IMR-90 (cell line): Measurements from ENCODE around the gene AOPEP. TPM values are rescaled to one million over a fixed set of nuclear protein-coding genes. Genes with fewer than 3 reads are reported as not detected.

Experiments
- ATAC-seq: fragments of 200-7000 bp; cut with Tn5 transposase; 2 replicates; pipeline ENCODE4 v1.9.1; 2020; ENCODE audit warnings: low read depth, mild to moderate bottlenecking, moderate library complexity
- BruUV-seq: library from RNA; stranded (reverse); fragments of 400-500 nt; replicated peaks from 2 replicates; lab custom pipeline; 2021; lab: Mats Ljungman, UMichigan
- CTCF ChIA-PET: fragments of 300-600 bp; formaldehyde crosslinking; extraction: SDS; loops from one replicate; lab custom pipeline; 2021; ENCODE audit warnings: antibody characterized with exemption; lab: Yijun Ruan, JAX
- POLR2A ChIA-PET: fragments of 300-600 bp; sonication (Branson Sonifier 250); formaldehyde crosslinking; loops from one replicate; lab custom pipeline; 2022; ENCODE audit warnings: antibody characterized with exemption; ENCODE audit not compliant: unreplicated experiment; lab: Charles Lee
- DNase-seq: peaks from one replicate; pipeline ENCODE4 v3.0.0; 2013
- H2AFZ ChIP-seq: replicated peaks from 2 replicates; pipeline ENCODE3; 2013; ENCODE audit warnings: low read length, mild to moderate bottlenecking; ENCODE audit not compliant: poor library complexity
- H2AK5ac ChIP-seq: 2 replicates; pipeline ENCODE4 v1.6.1; 2013; ENCODE audit warnings: low read depth, low read length, inconsistent platforms
- H2AK9ac ChIP-seq: replicated peaks from 2 replicates; pipeline ENCODE3; 2013; ENCODE audit warnings: mild to moderate bottlenecking, low read depth, low read length, moderate library complexity; ENCODE audit not compliant: poor library complexity
- H2BK120ac ChIP-seq: 2 replicates; pipeline ENCODE4 v1.6.1; 2013; ENCODE audit warnings: low read depth, low read length, inconsistent platforms
- H2BK15ac ChIP-seq: 3 replicates; pipeline ENCODE4 v1.6.1; 2013; ENCODE audit warnings: low read depth, low read length, inconsistent platforms
- H2BK20ac ChIP-seq: 2 replicates; pipeline ENCODE4 v1.6.1; 2013; ENCODE audit warnings: low read depth, mild to moderate bottlenecking, inconsistent platforms, low read length, moderate library complexity
- H2BK5ac ChIP-seq: 2 replicates; pipeline ENCODE4 v1.6.1; 2013; ENCODE audit warnings: mild to moderate bottlenecking, low read depth, low read length, inconsistent platforms; ENCODE audit not compliant: poor library complexity, severe bottlenecking
- H3K14ac ChIP-seq: replicated peaks from 2 replicates; pipeline ENCODE4 v1.6.1; 2013; ENCODE audit warnings: low read depth, low read length, inconsistent platforms
- H3K18ac ChIP-seq: 2 replicates; pipeline ENCODE4 v1.6.1; 2013; ENCODE audit warnings: low read depth, low read length, control low read depth
- H3K23ac ChIP-seq: 2 replicates; pipeline ENCODE4 v1.6.1; 2013; ENCODE audit warnings: low read depth, low read length, inconsistent platforms
- H3K27ac ChIP-seq: 2 replicates; pipeline ENCODE4 v1.5.1; 2013; ENCODE audit warnings: mild to moderate bottlenecking, control low read depth, low read length; ENCODE audit not compliant: insufficient read depth
- H3K27me3 ChIP-seq: 2 replicates; pipeline ENCODE4 v1.6.1; 2013; ENCODE audit warnings: low read length; ENCODE audit not compliant: control insufficient read depth, insufficient read depth
- H3K36me3 ChIP-seq: 2 replicates; pipeline ENCODE4 v1.6.1; 2013; ENCODE audit warnings: low read length, mixed read lengths; ENCODE audit not compliant: control insufficient read depth, insufficient read depth
- H3K4ac ChIP-seq: 2 replicates; pipeline ENCODE4 v1.6.1; 2013; ENCODE audit warnings: low read depth, low read length, inconsistent platforms
- H3K4me1 ChIP-seq: 2 replicates; pipeline ENCODE4 v1.6.1; 2013; ENCODE audit warnings: low read length, mixed read lengths; ENCODE audit not compliant: control insufficient read depth, insufficient read depth
- H3K4me2 ChIP-seq: 2 replicates; pipeline ENCODE4 v1.6.1; 2013; ENCODE audit warnings: low read depth, mild to moderate bottlenecking, control low read depth, low read length, moderate library complexity
- H3K4me3 ChIP-seq: 2 replicates; pipeline ENCODE4 v1.5.1; 2013; ENCODE audit warnings: low read depth, mild to moderate bottlenecking, control low read depth, low read length, moderate library complexity; ENCODE audit not compliant: insufficient read depth
- H3K56ac ChIP-seq: 2 replicates; pipeline ENCODE4 v1.6.1; 2013; ENCODE audit warnings: low read length, inconsistent platforms; ENCODE audit not compliant: insufficient read depth; ENCODE audit errors: extremely low read depth
- H3K79me1 ChIP-seq, 2 experiments: 2 replicates each; pipeline ENCODE4 v1.6.1; 2013; ENCODE audit warnings: low read length in 2 of 2, inconsistent platforms in 1 of 2, low read depth in 1 of 2
- H3K9ac ChIP-seq: 2 replicates; pipeline ENCODE4 v1.6.1; 2013; ENCODE audit warnings: low read depth, low read length, control low read depth
- H3K9me1 ChIP-seq: 2 replicates; pipeline ENCODE4 v1.6.1; 2013; ENCODE audit warnings: low read length, inconsistent platforms; ENCODE audit not compliant: insufficient read depth
- H3K9me3 ChIP-seq: 2 replicates; pipeline ENCODE4 v1.6.1; 2013; ENCODE audit warnings: low read length; ENCODE audit not compliant: control insufficient read depth, insufficient read depth
- H4K20me1 ChIP-seq: 2 replicates; pipeline ENCODE4 v1.6.1; 2013; ENCODE audit warnings: low read length, inconsistent platforms; ENCODE audit not compliant: insufficient read depth
- H4K5ac ChIP-seq: 2 replicates; pipeline ENCODE4 v1.6.1; 2013; ENCODE audit warnings: mild to moderate bottlenecking, low read depth, low read length, control low read depth
- H4K8ac ChIP-seq, 2 experiments: 2 replicates each; pipeline ENCODE4 v1.6.1; 2013; ENCODE audit warnings: low read depth in 2 of 2, low read length in 2 of 2, control low read depth in 1 of 2, inconsistent platforms in 1 of 2
- H4K91ac ChIP-seq: 2 replicates; pipeline ENCODE4 v1.6.1; 2013; ENCODE audit warnings: low read depth, low read length, inconsistent platforms; ENCODE audit not compliant: insufficient read depth
- BHLHE40 ChIP-seq: fragments of 150-350 bp; IDR thresholded peaks from 2 replicates; pipeline ENCODE4 v1.6.1; 2016; ENCODE audit warnings: mild to moderate bottlenecking, low read depth, low read length
- CEBPB ChIP-seq: IDR thresholded peaks from 2 replicates; pipeline ENCODE4 v1.6.1; 2012; ENCODE audit warnings: low read depth, low read length, improper control_type of control experiment
- CHD1 ChIP-seq: IDR thresholded peaks from 2 replicates; pipeline ENCODE4 v1.6.1; 2012; ENCODE audit warnings: low read depth, low read length, improper control_type of control experiment
- FOS ChIP-seq: fragments of 150-350 bp; IDR thresholded peaks from 2 replicates; pipeline ENCODE4 v1.6.1; 2016; ENCODE audit warnings: low read depth, low read length
- MAFK ChIP-seq: IDR thresholded peaks from 2 replicates; pipeline ENCODE4 v1.6.1; 2012; ENCODE audit warnings: low read depth, low read length, improper control_type of control experiment
- MAZ ChIP-seq: IDR thresholded peaks from 2 replicates; pipeline ENCODE4 v1.6.1; 2012; ENCODE audit warnings: low read depth, mild to moderate bottlenecking, low read length, improper control_type of control experiment, moderate library complexity, borderline replicate concordance
- MXI1 ChIP-seq: IDR thresholded peaks from 2 replicates; pipeline ENCODE4 v1.6.1; 2012; ENCODE audit warnings: low read depth, mild to moderate bottlenecking, low read length, moderate library complexity, borderline replicate concordance
- NFE2L2 ChIP-seq: fragments of 150-350 bp; IDR thresholded peaks from 2 replicates; pipeline ENCODE4 v1.6.1; 2016; ENCODE audit warnings: low read depth, mild to moderate bottlenecking, low read length
- POLR2A ChIP-seq: IDR thresholded peaks from 2 replicates; pipeline ENCODE4 v1.6.1; 2012; ENCODE audit warnings: mild to moderate bottlenecking, low read depth, low read length
- RAD21 ChIP-seq: IDR thresholded peaks from 2 replicates; pipeline ENCODE4 v1.6.1; 2012; ENCODE audit warnings: low read length, improper control_type of control experiment
- RCOR1 ChIP-seq: IDR thresholded peaks from 2 replicates; pipeline ENCODE4 v1.6.1; 2012; ENCODE audit warnings: mild to moderate bottlenecking, low read length, improper control_type of control experiment; ENCODE audit not compliant: insufficient replicate concordance
- RFX5 ChIP-seq: IDR thresholded peaks from 2 replicates; pipeline ENCODE4 v1.8.0; 2012; ENCODE audit warnings: low read depth, mild to moderate bottlenecking, low read length, moderate library complexity
- SMC3 ChIP-seq: fragments of 150-350 bp; IDR thresholded peaks from 2 replicates; pipeline ENCODE4 v1.6.1; 2016; ENCODE audit warnings: low read depth, mild to moderate bottlenecking, antibody characterized with exemption, low read length, moderate library complexity
- WGBS, 2 experiments: methylation state at CpG; one replicate each; pipeline versions ENCODE4 v1.1.5 to v1.1.7; 2013; ENCODE audit warnings: missing lambda C conversion rate in 2 of 2; ENCODE audit not compliant: insufficient read length in 1 of 2; ENCODE audit errors: extremely low coverage in 2 of 2; 5-methylcytosine and 5-hydroxymethylcytosine counted together
- dilution Hi-C: fragments of 300-500 bp; cut with HindIII; formaldehyde crosslinking; loops from one replicate; pipeline ENCODE4 v1.14.3; 2018; ENCODE audit warnings: low sequenced_read_pairs; ENCODE audit not compliant: unreplicated experiment
- in situ Hi-C: fragments of 300-500 bp; cut with MboI; formaldehyde crosslinking; loops from 3 replicates; pipeline ENCODE4 v1.14.3; 2019; ENCODE audit warnings: low sequenced_read_pairs, inconsistent platforms, mixed read lengths
- intact Hi-C: fragments of 100-400 bp; cut with micrococcal nuclease; formaldehyde crosslinking; loops from 2 replicates; pipeline ENCODE4 v1.10.0; 2022
- polyA plus RNA-seq, 3 experiments: library from polyadenylated mRNA; depleted of rRNA; stranded (reverse); fragments of >200 nt; gene quantifications; 2 replicates each; pipeline ENCODE4 v1.2.3, GENCODE V29; 2012; ENCODE audit warnings: low replicate concordance in 1 of 3
- total RNA-seq: library from RNA; depleted of rRNA; stranded (reverse); fragments of >200 nt; gene quantifications from 2 replicates; pipeline ENCODE4 v1.2.3, GENCODE V29; 2012
- TF ChIP-seq, protein P1 (sequence below): fragments of 150-350 bp; IDR thresholded peaks from 2 replicates; pipeline ENCODE4 v1.6.1; 2017; ENCODE audit warnings: mild to moderate bottlenecking, antibody characterized with exemption, low read length, low read depth
- TF ChIP-seq, protein P2 (sequence below): conservative IDR thresholded peaks from 2 replicates; pipeline ENCODE4 v1.5.1; 2012; ENCODE audit warnings: mild to moderate bottlenecking, low read depth, low read length, improper control_type of control experiment

AOPEP gene
- total and polyA plus RNA-seq, 2 of the 4 experiments (the other 2 are of a cell fraction): 34.9 to 38.7 TPM

DNA sequence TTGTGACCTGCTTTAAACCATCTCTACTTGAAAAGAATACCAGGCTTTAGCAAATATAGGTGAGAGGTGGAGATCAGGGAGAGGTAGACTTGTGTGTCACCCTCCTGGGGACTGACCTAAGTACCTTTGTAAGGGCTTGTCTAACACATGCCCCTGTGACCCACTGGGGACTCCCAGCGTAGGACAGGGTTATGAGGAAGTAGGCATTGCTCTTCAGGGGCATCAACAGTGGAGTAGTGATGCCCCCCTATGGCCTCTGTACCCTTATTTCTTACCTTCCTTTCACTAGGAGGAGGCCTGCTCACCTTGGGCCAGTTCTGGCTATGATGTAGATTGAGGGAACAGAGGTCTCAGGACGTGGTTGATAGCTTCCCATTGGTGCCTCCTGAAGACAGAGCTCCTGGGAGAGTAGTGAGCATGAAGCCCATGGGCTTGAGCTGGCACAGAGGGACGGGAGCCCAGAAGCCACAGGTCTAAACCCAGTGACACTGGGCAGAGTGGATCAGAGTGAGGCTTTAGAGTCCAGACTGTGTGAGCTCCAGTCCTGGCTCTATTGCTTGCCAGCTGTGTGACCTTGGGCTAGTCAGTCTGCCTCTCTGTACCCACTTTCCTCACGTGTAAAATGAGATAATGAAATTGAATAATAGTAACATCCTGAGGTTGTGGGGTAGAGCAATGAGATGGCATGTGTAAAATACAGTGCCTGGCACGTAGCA, 191.7 kb downstream of the AOPEP start:
- peak overlapping the region; percentile 15 for H2BK5ac ChIP-seq
- WGBS, 2 experiments: 92% methylated on average over 2 of the region's 5 CpGs; no CpG with 5 or more reads in 1 of the 2 experiments
- H3K36me3 ChIP-seq: no peaks in the 10 kb centered on the region
- ChIA-PET POLR2A (no interaction called here), CTCF (no interaction called here)
- peak overlapping the region; percentile 88 for H2AK5ac ChIP-seq
- H3K9me1 ChIP-seq: peaks cover 21% of the 10 kb centered on the region
- H3K4me3 ChIP-seq: no peak overlapping the region
- peaks cover 15 to 38% of the 10 kb centered on the region in 2 experiments; a peak in 3 of 4 replicates for H3K79me1 ChIP-seq
- peak overlapping the region; percentile 79 for H3K4ac ChIP-seq
- peak overlapping the region; percentile 11 to 31; a peak in 1 of 4 replicates for H4K8ac ChIP-seq
- peak overlapping the region; percentile 78 for H2BK120ac ChIP-seq
- in situ Hi-C loops: no loop called here
- no peaks in the 10 kb centered on the region for H3K27me3 ChIP-seq
- intact Hi-C loops: loop anchor here (10.0 kb wide), 1 partner anchor 207 kb away; no protein-coding TSS in a partner anchor
- peak overlapping the region; percentile 79; the same call in 2 of the 3 replicates for H2BK15ac ChIP-seq
- H3K9ac ChIP-seq: no peak overlapping the region
- H4K5ac ChIP-seq: peak overlapping the region; percentile 3; the same call in 1 of the 2 replicates
- peak overlapping the region; percentile 84 for H4K91ac ChIP-seq
- BruUV-seq: no TSS peak
- H4K20me1 ChIP-seq: no peaks in the 10 kb centered on the region
- no peak overlapping the region for H2AFZ ChIP-seq
- peaks cover 35% of the 10 kb centered on the region for H3K4me1 ChIP-seq
- ATAC-seq (no peak), DNase-seq (no peak)
- peak overlapping the region; percentile 79 for H2BK20ac ChIP-seq
- dilution Hi-C loops: no loop called here
- 0 out of 2 replicates have a peak overlapping the region, but pooled peaks have one; percentile 19 for H3K23ac ChIP-seq
- no peaks in the 10 kb centered on the region for H3K9me3 ChIP-seq
- H3K18ac ChIP-seq: peak overlapping the region; percentile 35
- no peak overlapping the region for H3K4me2 ChIP-seq
- H3K27ac ChIP-seq: no peak overlapping the region
- H3K56ac ChIP-seq: no peak overlapping the region
- H2AK9ac ChIP-seq: peak overlapping the region; percentile 34
- H3K14ac ChIP-seq: peak overlapping the region; percentile 37; the same call in 1 of the 2 replicates
- TF ChIP-seq, protein P1, sequence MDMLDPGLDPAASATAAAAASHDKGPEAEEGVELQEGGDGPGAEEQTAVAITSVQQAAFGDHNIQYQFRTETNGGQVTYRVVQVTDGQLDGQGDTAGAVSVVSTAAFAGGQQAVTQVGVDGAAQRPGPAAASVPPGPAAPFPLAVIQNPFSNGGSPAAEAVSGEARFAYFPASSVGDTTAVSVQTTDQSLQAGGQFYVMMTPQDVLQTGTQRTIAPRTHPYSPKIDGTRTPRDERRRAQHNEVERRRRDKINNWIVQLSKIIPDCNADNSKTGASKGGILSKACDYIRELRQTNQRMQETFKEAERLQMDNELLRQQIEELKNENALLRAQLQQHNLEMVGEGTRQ: no peak
- TF ChIP-seq CHD1 (no peak), MAFK (no peak), RCOR1 (no peak), FOS (no peak), RAD21 (no peak), RFX5 (no peak), SMC3 (no peak), CEBPB (no peak), MAZ (no peak), BHLHE40 (no peak), NFE2L2 (no peak), POLR2A (no peak), MXI1 (no peak)
- TF ChIP-seq, protein P2, sequence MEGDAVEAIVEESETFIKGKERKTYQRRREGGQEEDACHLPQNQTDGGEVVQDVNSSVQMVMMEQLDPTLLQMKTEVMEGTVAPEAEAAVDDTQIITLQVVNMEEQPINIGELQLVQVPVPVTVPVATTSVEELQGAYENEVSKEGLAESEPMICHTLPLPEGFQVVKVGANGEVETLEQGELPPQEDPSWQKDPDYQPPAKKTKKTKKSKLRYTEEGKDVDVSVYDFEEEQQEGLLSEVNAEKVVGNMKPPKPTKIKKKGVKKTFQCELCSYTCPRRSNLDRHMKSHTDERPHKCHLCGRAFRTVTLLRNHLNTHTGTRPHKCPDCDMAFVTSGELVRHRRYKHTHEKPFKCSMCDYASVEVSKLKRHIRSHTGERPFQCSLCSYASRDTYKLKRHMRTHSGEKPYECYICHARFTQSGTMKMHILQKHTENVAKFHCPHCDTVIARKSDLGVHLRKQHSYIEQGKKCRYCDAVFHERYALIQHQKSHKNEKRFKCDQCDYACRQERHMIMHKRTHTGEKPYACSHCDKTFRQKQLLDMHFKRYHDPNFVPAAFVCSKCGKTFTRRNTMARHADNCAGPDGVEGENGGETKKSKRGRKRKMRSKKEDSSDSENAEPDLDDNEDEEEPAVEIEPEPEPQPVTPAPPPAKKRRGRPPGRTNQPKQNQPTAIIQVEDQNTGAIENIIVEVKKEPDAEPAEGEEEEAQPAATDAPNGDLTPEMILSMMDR: no peak
